GM19452 (cell line): ENCODE data around the gene THBS4.

ENCODE experiments used
- ATAC-seq: cut with Tn5 transposase; IDR thresholded peaks from one replicate; pipeline ENCODE4 v1.9.1; 2021; ENCODE audit not compliant: unreplicated experiment

Gene THBS4

GRCh38 chr5:80043187-80043586, 8.0 kb downstream of the THBS4 start:
- no peak for ATAC-seq

- ATAC-seq: no peak
These were observed 13.1 kb downstream of the THBS4 start for GRCh38 chr5:80048084-80048780.

- ATAC-seq: no peak
These were observed 17.3 kb downstream of the THBS4 start for GRCh38 chr5:80052464-80052863.

DNA sequence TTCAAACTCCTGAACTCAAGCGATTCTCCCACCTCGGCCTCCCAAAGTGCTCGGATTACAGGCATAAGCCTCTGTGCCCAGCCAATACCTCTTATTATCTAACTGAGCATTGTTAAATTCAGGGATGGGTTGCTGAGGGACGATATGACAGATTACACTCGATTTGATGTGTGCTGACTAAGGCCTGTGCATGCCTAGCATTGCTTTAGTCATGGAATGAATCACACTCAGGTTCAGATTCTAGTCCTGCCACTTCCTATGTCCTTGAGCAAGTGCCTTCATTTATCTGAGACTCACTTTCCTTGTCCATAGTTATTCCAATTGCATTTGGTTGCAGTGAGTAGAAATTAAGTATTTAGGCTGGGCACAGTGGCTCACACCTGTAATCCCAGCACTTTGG, 19.5 kb downstream of the THBS4 start:
- ATAC-seq: no peak

- ATAC-seq: no peak
These were observed 20.5 kb downstream of the THBS4 start for GRCh38 chr5:80055491-80056170.

- ATAC-seq: no peak
These were observed 22.0 kb downstream of the THBS4 start for GRCh38 chr5:80057099-80057498.

DNA sequence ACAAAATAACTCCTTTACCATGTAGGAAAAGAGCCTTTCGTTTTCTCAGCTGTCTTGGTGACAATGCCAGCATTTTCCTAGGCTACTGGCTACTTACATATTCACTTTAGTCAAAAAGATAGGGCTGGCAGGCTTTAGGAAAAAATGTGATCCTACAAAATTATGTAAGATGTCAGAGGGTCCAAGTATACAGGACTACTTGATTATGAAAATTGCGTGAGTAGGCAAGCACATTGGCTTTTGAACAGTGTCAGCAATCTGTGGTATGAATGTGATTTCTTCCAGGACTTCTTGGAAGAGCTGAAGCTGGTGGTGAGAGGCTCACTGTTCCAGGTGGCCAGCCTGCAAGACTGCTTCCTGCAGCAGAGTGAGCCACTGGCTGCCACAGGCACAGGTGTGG, 22.8 kb downstream of the THBS4 start:
- ATAC-seq: no peak

GRCh38 chr5:80059354-80059980, 24.3 kb downstream of the THBS4 start:
- ATAC-seq: no peak

GRCh38 chr5:80060966-80061365, 25.8 kb downstream of the THBS4 start:
- ATAC-seq: no peak

DNA sequence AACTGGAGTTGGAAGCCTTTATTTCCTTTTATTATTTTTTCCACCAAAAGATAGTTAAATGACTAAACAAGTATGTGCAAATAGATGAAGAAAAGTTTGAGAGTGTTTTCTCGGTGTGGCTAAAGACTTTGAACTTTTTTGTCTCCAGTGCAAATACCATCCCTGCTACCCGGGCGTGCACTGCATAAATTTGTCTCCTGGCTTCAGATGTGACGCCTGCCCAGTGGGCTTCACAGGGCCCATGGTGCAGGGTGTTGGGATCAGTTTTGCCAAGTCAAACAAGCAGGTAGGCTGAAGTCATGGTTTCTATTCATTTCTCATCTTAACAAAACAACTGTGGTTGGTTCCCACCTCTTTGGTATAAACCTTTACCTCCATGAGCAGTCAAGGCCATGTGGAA, 26.4 kb downstream of the THBS4 start:
- ATAC-seq: no peak

- ATAC-seq: no peak
These were observed 29.0 kb downstream of the THBS4 start for GRCh38 chr5:80064124-80064523.

DNA sequence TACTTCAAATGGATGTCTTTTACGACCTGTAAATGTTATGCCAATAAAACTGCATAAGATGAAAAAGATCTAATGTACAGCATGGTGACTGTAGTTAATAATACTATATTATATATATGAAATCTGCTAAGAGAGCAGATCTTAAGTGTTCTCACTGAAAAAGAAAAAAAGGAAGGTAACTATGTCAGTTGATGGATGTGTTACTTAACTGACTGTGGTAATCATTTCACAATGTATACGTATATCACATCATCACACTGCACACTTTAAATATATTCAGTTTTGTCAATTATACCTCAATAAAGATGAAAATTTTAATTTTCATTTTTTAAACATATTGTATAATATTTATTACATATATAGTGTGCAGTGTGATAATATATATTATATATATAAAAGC, 31.9 kb downstream of the THBS4 start:
- ATAC-seq: no peak

DNA sequence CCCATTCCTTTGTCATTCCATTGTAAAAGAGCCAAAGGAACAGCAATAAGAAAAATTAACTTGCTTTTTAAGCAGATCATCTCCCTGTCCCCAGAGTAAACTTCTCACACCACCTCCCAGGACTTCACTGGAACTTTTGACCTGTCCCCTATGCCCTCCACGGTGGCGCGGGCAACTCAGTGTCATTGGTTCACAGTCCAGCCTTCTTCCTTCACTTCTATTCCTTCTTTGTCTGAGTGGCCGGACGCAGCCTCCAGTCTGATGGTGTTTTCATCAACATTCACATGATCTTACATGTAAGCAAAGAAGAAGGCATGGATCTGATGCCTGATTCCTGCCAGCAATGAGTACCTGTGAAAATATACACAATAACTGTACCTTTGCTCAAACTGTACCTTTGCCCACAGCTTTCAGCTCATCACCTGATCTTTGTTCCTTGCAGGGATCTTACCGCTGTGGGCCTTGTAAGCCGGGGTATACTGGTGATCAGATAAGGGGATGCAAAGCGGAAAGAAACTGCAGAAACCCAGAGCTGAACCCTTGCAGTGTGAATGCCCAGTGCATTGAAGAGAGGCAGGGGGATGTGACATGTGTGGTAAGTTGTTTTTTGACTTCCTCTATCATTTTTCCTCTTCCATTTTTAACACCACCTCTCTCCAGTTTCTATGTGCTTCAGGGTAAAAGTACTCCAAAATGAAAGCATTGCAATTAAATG, 32.5 kb downstream of the THBS4 start:
- ATAC-seq: no peak

DNA sequence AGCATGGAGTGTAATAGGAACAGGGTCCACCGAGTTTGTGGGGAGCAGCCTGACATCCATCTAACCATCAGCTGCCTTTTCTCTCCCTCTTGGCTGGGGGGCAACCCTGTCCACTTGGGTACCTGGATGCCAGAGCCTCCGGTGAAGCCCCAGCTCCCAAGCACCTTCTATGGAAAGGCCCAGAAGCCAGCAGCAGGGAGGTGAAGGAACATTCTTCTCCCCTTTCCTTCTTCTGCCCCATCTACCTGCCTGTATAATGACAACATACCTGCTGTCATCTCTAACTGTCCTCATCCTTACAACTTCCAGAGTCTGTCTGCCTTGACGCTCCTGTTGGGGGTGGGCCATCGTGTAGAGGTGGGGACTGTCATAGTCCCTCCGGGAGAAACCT, 33.1 kb downstream of the THBS4 start:
- no peak for ATAC-seq

GRCh38 chr5:80068775-80069174, 33.6 kb downstream of the THBS4 start:
- no peak for ATAC-seq

DNA sequence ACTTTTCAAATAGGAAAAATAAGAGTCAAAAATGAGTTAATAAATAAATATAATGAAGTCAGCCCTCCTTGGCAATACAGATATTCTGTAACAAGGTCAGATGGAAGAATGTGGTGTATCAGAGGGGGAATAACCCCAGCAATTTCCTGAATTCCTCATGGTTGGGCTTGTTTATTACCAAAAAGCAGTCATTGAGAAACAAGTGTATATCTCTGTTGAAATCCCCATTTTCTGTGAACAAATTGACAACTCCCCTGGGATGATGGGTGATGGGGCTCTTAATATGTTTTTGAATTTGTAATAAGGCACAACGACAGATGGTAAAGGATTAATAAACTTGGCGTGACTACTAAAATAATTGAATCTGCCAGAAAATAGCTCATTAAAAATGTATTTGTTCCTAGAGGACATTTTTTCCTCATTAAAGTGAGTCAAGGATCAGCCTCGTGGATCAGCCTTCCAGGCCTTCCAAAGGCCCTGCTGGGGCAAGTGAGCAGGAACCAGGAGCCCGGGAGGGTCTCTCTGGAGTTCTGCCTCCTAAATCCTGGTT, 34.2 kb downstream of the THBS4 start:
- no peak for ATAC-seq

GRCh38 chr5:80069918-80070318, 34.8 kb downstream of the THBS4 start:
- no peak for ATAC-seq

DNA sequence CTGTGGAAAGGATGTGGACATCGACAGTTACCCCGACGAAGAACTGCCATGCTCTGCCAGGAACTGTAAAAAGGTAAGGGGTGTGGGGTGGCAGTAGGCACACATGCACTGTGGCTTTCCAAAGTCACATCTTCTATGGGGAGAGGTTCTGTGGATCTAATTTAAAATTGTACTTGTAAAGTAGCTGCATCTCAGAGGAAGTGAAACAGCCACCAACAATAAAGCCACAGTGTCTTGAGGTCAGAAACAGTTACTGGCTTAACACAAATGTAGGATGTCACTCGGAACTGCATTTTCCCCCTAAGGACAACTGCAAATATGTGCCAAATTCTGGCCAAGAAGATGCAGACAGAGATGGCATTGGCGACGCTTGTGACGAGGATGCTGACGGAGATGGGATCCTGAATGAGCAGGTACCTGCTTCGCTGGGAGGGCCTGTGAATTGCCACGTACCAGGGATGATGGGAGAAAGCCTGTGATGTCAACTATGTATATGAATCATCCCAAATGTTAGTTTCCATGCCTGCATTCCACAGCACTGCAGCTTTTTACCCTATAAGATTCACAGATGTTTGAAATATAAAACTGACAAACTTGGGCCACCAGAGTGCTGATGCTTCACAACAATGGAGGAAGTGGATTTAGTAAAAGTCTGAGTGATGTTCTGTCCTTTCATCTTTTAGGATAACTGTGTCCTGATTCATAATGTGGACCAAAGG, 35.3 kb downstream of the THBS4 start:
- no peak for ATAC-seq

- ATAC-seq: no peak
These were observed 36.4 kb downstream of the THBS4 start for GRCh38 chr5:80071510-80072021.
